ENCODE data around the gene BBS1.

BBS1 gene

GRCh38 chr11:66547662-66548009 lies 37.2 kb downstream of the BBS1 start:
- H3K4me3 ChIP-seq (ENCODE audit: low read length) = no peak overlapping the region
- TF ChIP-seq CTCF (conservative IDR thresholded peaks at IDR 0.05; ENCODE audit: low read length) = no peak
- DNase-seq (ENCODE audit: low read depth) = no peak

GRCh38 chr11:66548041-66548440 lies 37.6 kb downstream of the BBS1 start:
- no peak for DNase-seq (ENCODE audit: low read depth)
- H3K4me3 ChIP-seq (ENCODE audit: low read length) = no peak overlapping the region
- no peak for TF ChIP-seq CTCF (conservative IDR thresholded peaks at IDR 0.05; ENCODE audit: low read length)

GRCh38 chr11:66548774-66549630 lies 38.6 kb downstream of the BBS1 start:
- TF ChIP-seq CTCF (conservative IDR thresholded peaks at IDR 0.05; ENCODE audit: low read length) = no peak
- no peak for DNase-seq (ENCODE audit: low read depth)
- no peak overlapping the region for H3K4me3 ChIP-seq (ENCODE audit: low read length)

GRCh38 chr11:66549696-66550095 lies 39.3 kb downstream of the BBS1 start:
- no peak for TF ChIP-seq CTCF (conservative IDR thresholded peaks at IDR 0.05; ENCODE audit: low read length)
- H3K4me3 ChIP-seq (ENCODE audit: low read length) = no peak overlapping the region
- no peak for DNase-seq (ENCODE audit: low read depth)

GRCh38 chr11:66550887-66551286 lies 40.5 kb downstream of the BBS1 start:
- TF ChIP-seq CTCF (conservative IDR thresholded peaks at IDR 0.05; ENCODE audit: low read length) = no peak
- no peak for DNase-seq (ENCODE audit: low read depth)
- no peak overlapping the region for H3K4me3 ChIP-seq (ENCODE audit: low read length)

- no peak for TF ChIP-seq CTCF (conservative IDR thresholded peaks at IDR 0.05; ENCODE audit: low read length)
- H3K4me3 ChIP-seq (ENCODE audit: low read length) = no peak overlapping the region
- no peak for DNase-seq (ENCODE audit: low read depth)
Measured at GRCh38 chr11:66554602-66555001, 44.2 kb downstream of the BBS1 start.

- no peak for DNase-seq (ENCODE audit: low read depth)
- no peak overlapping the region for H3K4me3 ChIP-seq (ENCODE audit: low read length)
- TF ChIP-seq CTCF (conservative IDR thresholded peaks at IDR 0.05; ENCODE audit: low read length) = no peak
Measured at GRCh38 chr11:66555416-66555815, 45.0 kb downstream of the BBS1 start.

All from AG10803 (cell line).